ENCODE measurements around the gene KLF4.
"Not testable (repeated sequence)": the region's sequence is repeated elsewhere in the genome, so short reads cannot be mapped to it uniquely, and the experiment has no call there.

Gene KLF4

DNA sequence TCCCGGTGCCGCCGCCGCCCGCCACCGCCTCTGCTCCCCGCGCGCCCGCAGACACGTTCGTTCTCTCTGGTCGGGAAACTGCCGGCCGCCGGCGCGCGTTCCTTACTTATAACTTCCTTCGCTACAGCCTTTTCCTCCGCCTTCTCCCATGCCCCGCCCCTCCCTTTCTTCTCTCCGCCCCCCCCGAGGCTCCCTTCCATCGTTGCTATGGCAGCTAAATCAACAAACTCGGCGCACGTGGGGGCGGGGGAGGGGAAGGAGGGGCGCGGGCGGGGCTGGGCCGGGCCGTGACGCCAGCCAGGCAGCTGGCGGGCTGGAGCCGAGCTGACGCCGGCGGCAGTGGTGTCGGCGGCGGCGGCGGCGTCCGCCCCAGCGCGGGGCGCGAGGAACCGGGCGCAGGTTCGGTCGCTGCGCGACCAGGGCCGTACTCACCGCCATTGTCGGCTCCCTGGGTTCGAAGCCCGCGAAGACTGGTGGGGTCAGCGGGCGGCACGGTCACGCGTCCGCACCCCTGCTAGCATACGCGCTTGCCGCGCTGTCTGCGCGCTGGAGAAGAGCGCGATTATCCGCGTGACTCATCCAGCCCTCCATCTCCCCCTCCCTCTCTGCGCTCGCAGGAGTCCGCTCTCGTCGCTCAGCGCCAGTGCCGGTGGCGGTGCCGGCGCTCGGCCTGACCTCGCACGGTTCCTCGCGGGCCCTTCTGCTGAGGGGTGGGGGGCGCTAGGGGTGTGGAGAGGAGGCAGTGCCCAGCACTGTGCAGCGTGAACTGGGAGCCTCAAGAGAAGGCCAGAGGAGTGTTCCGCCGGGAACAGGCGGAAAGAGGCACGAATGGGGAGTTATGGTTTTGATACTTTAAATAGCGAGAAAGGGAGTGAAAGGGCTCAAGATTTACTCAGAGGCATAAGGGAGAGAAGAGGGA lies at the start of gene KLF4:
Gene KLF4, minus strand, starts transcription at position 83 of the 919 bp plus-strand sequence. CDS start 597 bp downstream, outside the sequence.
- DNase-seq (ENCODE audit: low read depth), result no peak

DNA sequence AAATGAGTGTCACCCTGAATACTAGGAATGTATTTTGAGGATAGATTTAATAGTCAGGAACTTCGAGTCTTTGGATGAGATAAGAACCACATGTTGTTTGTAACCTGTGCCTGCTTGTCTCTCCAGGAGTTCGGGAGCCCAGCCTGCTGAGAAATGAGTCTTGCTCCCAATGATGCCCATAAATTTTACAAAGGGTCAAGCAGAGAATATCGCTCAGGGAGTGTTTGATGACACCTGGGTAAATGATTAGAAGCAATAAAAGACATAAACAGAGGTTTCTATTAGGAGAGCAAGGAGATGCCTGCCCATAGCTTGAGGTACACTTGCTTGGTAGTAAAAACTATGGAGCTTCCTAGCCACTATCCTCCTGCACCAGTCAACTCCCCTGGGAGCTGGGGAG lies 46.9 kb upstream of the KLF4 start:
- no peak for DNase-seq (ENCODE audit: low read depth)

- no peak for DNase-seq (ENCODE audit: low read depth)
Measured at GRCh38 chr9:107534510-107535078, 45.0 kb upstream of the KLF4 start.

DNA sequence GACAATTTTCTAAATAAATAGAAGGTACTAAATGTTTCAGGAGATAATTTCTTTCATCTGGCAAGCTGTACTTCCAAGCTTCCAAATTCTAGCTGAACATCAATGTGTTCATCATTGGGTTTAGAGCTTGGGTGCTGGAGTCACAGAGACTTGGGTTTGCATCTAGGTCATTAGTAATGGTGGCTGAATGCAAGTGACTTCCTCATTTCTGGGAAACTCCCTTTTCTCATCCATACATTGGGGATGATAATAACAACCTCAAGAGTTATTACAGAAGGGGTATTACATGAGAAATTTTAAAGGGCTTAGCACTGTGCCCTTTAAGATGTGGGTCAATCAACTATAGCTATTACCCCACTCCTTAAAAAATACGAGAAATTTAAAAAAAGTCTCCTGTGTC lies 41.1 kb upstream of the KLF4 start:
- DNase-seq (ENCODE audit: low read depth), result no peak

GRCh38 chr9:107528686-107529085 lies 39.1 kb upstream of the KLF4 start:
- DNase-seq (ENCODE audit: low read depth), result no peak

- DNase-seq (ENCODE audit: low read depth), result no peak
Measured at GRCh38 chr9:107523539-107523938, 34.0 kb upstream of the KLF4 start.

DNA sequence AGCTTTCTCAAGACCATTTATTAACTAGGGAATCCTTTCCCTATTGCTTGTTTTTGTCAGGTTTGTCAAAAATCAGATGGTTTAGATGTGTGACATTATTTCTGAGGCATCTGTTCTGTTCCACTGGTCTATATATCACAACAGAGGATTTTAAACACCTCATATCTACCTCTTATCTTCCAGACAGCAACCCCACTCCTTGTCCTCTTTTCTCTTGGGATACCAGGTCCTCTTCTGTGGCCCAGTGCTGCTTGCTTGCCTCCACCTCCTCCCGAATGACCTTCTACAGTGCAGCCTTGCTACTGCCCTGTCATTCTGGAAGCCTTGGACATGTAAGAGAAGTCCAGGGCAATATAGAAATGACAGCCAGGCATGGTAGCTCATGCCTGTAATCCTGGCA lies 30.6 kb upstream of the KLF4 start:
- DNase-seq (ENCODE audit: low read depth), result no peak

GRCh38 chr9:107518037-107518807 lies 28.7 kb upstream of the KLF4 start:
- DNase-seq (ENCODE audit: low read depth), result no peak

DNA sequence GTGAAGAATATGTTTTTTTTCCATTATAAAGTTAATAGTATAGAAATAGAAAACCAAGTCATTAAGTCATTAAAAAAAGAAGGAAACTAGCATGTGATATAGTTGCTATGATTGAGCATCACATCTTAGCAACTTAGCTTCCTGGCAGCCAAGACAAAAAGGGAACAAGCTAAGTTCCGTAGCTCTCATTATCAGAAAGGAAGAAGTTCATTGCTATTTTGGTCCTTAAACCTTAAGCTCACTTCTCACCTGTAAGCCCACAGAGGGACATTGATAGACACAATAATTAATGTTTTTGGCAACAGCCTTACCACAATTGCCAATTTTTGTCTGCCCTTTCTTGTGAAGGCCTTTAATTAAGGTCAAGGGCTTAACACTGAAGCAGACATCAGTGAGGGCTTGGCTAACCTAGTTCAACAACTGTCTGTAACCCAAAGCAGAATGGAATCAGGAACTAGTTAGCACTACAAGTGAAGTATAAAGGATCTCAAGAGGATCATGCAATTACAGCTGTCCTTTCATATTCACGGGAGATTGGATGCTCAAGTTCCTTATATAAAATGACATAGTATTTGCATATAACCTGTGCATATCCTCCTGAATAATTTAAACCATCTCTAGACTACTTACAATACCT lies 24.0 kb upstream of the KLF4 start:
- no peak for DNase-seq (ENCODE audit: low read depth)

DNA sequence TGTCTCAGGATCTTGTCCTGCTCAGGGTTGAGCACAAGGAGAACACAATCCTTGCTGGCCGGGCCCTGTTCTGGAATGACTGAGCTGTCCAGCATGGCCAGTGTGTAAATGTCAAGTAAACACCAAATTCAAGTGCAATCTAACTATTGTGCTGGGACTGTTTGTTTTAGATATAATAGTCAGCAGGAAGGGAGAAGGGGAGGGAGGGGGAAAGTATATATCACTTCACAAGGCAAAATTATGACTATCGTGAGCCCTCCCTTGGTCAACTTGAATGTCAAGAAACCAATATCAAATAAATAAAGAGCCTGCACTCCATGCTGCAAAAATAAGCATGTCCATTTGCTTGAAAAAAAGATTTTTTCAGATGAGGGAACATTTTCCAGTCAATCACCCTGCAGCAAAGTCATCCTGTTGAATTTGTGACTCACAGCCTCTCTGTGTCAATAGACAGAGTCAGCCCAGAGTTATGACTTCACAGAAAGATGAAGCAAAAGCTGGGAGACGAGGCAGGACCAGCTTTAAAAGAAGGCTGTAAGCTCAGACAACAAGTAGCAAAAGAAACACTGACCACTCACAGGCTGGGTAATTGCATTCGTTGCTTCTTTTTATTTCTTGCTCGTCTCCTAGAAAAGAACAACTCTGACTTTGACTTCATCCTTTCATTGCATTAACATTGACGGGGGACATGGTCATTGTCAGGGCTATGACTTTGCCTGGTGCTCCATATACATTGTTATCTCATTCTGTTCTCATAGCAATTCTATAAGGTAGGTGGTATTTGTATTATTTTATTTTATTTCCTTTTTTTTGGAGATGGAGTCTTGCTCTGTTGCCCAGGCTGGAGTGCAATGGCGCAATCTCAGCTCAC lies 15.3 kb upstream of the KLF4 start:
- DNase-seq (ENCODE audit: low read depth), result peak; percentile 47

GRCh38 chr9:107502464-107502863 lies 12.9 kb upstream of the KLF4 start:
- no peak for DNase-seq (ENCODE audit: low read depth)

DNA sequence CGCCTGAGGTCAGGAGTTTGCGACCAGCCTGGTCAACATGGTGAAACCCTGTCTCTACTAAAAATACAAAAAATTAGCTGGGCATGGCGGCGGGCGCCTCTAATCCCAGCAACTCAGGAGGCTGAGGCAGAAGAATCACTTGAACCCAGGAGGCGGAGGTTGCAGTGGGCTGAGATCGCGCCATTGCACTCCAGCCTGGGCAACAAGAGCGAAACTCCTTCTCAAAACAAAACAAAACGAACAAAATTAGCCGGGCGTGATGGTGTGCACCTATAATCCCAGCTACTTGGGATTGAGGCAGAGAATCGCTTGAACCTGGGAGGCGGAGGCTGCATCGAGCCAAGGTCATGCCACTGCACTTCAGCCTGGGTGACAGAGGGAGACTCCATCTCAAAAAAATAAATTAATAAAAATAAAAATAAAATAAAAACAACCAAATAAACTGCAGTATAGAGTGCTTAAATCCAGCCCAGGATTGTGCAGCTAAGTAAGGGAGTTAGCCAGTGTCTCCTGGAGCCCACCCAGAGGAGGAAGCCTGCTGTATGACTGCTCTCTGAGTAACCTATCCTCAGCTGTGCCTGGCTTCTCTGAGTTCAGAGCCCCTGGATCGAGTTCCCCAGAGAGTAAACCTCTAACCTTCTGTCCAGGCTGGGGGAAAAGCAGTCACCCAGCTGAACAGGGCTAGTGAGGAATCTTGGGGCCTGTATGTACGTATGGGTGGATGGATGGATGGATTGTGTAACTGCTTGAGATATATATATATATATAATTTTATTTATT lies 11.0 kb upstream of the KLF4 start:
- DNase-seq (ENCODE audit: low read depth), result not testable (repeated sequence)

GRCh38 chr9:107496976-107497375 lies 7.4 kb upstream of the KLF4 start:
- no peak for DNase-seq (ENCODE audit: low read depth)

- DNase-seq (ENCODE audit: low read depth), result no peak
Measured at GRCh38 chr9:107492381-107492970, 2.9 kb upstream of the KLF4 start.

- DNase-seq (ENCODE audit: low read depth), result no peak
Measured at GRCh38 chr9:107491081-107492053, 1.8 kb upstream of the KLF4 start.

DNA sequence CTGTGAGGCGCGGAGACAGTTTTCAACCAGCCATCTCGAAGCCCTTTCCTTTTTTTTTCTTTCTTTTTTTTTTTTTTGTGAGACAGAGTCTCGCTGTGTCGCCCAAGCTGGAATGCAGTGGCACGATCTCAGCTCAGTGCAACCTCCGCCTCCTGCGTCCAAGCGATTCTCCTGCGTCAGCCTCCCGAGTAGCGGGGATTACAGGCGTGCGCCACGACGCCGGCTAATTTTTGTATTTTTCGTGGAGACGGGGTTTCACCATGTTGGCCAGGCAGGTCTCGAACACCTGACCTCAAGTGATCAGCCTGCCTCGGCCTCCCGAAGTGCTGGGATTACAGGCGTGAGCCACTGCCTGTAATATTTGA lies 1.0 kb upstream of the KLF4 start:
- not testable (repeated sequence) for DNase-seq (ENCODE audit: low read depth)

DNA sequence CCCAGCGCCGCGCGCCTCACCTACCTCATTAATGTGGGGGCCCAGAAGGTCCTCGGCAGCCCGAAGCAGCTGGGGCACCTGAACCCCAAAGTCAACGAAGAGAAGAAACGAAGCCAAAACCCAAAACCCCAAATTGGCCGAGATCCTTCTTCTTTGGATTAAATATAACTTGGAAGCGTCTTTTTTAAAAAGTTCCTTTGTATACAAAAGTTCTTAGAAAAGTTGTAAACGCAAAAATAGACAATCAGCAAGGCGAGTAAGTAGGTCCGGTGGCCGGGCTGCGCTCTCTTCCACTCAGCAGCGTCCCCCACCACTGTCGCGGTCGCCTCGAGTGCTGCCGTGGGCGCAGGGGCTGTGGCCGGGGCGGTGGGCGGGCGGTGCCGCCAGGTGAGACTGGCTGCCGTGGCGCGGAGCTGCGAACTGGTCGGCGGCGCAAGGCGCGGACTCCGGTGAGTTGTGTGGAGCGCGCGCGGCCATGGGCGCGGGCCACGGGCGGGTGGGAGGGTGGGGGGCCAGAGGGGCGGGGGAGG lies 360 bp downstream of the KLF4 start:
- no peak for DNase-seq (ENCODE audit: low read depth)

DNA sequence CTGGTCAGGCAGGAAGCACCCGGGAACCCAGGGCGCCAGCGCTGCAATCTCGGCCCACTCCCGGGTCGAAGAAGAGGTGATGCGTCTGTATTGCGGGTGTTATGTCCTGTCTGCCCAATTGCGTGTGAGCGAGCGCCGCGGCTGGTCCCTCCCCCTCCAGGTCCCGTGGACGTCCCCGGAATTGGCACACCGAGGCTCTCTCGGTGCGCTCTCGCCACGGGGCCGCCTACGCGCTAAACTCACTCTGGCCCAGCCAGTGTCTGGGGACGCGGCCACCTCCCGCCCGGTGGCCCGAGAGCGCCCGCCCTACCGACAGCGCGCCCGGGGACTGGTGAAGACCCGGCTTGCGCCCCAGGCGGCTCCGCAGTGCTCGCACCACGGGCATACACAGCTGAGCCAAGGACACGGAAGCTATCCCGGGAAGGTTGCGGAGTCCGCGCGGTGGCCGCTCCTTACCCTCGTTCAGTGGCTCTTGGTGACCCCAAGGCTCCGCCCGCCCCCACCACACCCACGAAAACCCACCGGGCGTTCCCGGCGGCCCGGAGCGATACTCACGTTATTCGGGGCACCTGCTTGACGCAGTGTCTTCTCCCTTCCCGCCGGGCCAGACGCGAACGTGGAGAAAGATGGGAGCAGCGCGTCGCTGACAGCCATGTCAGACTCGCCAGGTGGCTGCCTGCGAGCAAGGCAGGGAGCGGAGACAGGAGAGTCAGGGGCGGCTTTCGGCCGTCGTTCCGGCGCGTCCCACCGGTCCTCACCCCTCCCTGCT lies 1.0 kb downstream of the KLF4 start:
- DNase-seq (ENCODE audit: low read depth), result no peak

Measured in HS-27A (cell line).